GM18511 (cell line): ENCODE data around the gene PRKN.

ENCODE experiments used
- ATAC-seq: cut with Tn5 transposase; IDR thresholded peaks from one replicate; pipeline ENCODE4 v1.9.1; 2021; ENCODE audit warnings: mild to moderate bottlenecking, moderate library complexity; ENCODE audit not compliant: unreplicated experiment

PRKN gene

DNA sequence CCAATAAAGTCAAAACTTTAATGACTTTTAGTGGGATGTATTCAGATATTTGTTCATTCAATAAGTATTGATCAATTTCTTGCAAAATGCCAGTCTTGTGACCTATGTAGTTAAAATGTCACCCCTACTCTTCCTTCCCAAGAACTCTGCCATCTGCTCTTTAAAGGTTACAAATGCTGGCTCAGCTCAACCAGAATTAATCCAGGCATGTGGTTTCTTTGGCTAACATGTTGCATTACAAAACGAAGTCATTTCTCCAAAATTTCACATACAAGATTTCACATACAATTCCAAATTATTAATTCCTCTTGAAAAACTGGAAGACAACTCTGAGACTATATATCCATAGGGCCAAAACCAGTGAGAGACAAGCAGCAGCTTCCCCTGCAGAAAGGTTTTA is 395.7 kb downstream of the PRKN start:
- no peak for ATAC-seq

DNA sequence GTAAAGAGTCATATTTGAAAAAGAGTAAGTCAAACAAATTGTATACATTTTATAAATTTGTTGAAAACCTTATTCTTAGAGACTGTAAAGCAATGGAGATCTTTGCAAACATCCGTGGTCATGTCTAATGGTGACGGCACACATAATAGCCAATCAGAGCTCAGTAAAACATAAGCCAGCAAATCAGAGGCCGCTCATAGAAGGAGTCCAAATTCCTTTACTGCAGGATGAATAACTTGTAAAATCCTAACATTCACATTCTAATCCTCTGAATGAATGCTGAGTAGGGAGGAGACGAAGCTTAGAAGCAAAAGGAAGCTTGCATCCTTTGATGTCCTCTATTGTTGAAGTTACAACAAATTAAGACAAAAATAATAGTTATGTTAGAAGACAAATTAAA is 401.7 kb downstream of the PRKN start:
- no peak for ATAC-seq

DNA sequence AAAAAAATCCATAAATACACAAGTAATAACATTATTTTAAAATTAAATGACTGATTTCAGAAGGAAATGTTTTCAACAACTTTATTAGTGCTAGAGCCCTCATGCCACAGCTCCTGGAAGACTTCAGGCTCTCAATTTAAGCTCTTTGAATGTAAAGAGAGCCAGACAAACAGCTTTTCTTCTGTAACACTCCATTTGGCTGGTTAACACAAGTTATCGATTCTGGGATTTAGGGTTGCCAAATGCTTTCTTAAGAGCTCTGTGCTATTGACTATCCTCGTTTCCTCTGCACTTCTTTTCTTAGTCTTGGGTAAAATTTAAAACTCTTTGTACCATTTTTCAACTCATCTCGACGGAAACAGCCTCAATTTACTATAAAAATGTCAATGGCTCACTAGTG is 402.5 kb downstream of the PRKN start:
- ATAC-seq, result no peak

DNA sequence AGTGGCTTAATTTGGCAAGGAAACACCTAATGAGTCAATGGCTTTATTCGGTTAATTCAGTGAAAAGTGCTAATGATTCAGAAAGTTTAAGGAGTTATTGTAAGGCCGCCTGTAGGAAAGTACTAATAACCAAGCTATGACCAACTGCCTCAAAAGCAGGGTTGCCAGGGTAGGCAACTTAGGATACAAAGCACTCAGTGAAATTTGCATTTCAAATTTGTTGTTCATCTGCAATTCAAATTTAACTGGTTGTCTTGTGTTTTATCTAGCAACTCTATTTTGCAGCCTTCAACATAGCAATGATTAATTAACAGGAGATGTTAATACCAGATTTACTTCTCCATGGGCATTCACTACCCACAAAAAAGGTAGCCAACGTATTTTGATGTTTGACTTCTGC is 412.3 kb downstream of the PRKN start:
- ATAC-seq, result no peak

DNA sequence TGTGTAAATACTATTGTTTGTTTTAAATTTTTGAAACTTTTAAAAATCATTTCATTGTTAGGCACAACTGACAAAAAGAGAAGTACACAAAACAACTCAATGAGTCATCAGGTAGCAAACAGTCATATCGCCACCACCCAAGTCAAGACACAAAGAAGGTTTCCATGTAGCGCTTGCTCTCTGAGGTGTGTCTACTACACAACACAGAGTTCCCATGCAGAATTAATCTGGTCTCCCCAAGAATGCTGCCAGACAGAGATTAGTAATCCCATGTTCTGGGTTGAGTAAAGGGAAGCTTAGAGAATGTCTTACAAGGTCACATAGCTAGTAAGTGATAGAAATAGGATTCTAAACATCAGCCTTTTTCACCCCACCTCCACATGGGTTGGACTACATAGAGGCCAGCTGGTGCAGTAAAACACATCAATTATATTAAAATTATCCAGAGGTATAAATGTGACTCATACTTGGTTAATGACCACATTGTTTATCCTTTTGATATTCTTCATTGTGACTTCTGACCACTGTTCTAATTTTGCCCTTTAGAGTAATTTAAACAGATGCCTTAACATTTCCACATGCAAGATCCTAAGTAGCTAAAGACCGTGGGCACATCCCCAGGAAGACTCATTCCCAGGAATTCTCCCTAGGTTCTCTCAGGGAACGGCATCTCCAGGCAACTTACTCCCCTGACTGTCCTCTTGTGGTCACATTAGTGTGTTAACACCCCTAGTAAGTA is 413.5 kb downstream of the PRKN start:
- no peak for ATAC-seq

DNA sequence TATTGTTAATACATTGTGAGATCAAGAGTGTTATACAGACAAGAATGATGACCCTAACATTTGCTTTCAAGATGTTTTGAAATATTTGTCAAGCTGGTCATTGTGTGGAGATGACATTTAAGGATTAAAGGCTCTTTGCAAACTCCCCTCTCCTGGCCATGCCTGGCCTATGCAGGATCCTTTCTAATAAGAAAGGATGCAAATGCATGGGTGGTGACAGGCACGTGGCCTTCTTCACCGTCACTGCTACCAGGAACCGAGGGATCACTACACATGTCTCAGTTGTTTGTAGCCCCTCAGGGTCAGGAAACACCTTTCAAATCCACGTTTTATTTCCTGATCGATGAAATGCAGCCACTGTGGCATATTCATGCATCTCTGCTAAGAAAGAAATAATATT is 419.7 kb downstream of the PRKN start:
- no peak for ATAC-seq

DNA sequence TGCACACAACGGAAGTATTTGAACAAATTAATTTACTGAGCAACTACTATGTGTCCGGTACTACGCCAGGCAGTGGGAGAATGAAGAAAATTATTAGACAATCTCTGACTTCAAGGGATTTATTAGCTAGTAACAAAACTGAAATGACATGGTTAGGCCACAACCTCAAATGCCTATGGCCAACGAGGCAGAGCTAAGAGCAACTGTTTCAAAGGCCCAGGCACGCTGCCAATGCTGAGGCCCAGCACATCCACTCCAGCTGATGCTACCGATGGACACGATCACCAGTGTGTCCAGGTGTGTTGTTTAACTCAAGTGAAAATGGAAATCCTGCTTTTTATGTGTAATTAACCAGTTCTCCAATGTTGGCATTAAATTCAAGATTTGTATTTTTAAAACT is 420.9 kb downstream of the PRKN start:
- no peak for ATAC-seq

DNA sequence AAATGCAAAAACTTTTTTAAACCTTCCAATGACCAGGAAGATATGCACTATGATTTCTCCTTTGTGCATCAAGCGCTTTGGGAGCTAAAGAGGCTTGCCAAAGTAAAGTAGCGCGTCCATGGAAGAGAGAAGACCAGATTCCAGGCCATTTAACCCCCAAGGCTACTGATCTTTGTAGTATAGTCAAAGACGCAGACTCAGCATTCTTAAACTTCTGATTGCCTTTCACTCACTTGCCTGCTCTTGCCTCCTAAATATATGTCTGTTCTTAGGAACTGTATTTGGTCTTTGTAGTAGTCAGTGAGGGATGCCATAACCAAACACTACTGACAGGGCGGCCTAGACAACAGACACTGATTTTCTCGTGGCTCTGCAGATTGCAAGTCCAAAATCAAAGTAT is 426.4 kb downstream of the PRKN start:
- ATAC-seq, result no peak

DNA sequence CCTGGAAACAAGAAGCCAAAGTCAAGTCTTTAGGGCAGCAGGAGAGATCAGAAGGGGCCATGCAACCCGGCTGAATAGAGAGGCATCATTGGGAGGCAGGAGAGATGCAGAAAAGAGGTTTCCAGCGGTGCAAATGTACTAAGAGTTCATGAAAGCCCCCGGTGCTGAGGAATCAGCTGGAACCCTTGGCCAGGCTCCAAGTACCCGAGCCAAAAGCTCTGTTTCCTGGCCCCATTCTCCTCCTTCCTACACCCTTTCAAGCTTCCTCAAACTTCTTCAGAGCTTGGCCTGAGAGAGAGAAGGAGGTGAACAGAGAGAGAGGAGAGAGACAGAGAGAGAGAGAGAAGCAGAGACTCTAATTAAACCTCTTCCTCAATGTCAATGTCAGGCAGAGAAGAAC is 433.5 kb downstream of the PRKN start:
- ATAC-seq, result no peak

DNA sequence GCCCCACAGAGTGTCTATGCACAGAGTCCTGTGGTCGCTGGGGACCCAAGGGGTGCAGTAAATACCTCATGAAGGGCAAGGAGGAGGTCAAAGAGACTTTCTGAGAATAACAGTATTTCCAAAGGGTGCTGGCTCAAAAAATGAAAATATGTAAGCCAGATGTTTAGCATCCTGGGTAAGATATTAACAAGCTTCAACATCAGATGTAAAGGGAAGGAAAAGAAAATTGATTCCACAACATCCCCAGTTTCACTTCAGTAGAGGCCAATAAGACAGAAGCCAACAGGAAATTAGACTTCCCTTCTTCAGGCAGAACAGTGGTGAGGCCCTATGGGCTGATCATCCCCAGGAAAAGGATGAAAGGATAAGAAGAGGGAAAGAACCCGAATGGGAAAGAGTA is 434.7 kb downstream of the PRKN start:
- ATAC-seq, result no peak

DNA sequence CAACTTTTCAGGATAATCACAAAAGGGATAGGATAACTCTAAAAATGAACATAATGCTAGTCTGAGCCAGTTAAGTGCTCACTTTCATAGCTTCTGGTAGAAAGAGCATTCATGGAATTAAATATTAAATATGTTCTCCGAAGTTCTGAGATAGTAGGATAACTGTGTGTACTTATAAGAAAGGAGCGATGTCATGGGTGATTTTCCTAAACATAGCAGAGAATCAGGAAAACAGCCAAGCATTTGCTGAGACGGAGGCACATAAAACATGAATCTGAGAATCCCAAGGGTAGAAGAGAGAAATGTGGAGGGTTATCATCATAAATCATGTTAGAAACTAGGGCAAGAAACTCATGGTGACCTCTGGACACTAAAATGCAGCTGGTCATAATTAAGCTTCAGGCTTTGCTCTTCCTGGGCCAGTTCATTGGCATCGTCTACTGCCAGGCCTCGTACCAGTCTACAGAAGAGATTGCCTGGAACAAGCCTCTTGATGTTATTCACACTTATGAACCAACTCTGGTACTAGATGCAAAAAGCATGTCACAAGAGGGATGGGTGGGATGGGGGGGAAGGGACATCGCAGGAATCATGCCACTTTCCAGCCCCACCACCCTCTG is 436.6 kb downstream of the PRKN start:
- ATAC-seq, result no peak

DNA sequence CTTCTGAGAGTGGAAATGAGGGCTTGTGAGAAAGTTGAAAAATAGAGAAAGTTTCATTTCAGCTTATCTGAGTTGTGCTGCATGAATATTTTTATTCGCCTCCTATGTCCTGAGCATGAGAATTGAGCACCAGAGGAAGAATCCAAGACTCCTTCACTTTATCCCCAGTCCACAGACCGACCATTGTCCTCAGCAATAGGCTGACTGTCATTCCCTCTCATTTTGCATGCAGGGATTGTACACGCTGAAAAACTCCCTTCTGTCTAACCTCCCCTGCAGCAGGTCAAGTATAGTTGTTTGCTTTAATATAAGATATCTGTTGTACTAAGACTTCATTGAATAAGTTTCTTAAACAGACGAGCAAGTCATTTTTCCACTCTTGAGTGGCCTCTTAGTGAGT is 437.6 kb downstream of the PRKN start:
- no peak for ATAC-seq

DNA sequence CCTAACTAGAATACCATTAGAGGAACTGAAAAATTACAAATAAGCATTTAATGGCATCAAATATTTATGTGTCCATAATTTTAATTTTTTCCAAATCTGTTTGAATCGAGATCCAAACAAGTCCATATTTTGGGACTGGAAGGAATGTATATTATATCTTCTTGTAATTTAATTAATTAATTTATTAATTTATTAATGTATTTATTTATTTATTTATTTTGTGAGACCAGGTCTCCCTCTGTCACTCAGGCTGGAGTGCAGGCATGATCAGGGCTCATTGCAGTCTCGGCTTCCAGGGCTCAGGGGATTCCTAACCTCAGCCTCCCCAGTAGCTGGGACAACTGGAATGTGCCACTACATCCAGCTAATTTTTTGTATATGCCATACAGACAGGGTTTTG is 453.6 kb downstream of the PRKN start:
- ATAC-seq, result no peak

DNA sequence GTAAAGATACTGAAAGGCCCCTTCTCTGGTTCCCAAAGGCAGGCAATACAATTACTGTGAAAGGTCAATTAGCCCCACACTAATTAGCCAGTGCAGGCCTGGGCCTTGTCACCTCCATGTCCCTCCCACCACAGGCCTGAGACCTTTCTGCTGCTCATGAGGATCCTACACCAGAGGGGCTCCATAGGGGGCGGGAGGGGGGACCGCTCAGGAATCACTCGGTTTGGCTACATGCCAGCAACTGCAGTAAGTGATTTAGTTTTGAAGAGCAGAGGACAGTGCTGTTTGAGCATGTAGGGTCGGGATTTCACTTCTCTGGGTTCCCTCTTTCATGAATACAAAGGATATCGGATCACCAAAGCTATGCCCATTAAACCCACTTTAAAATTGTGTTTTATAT is 455.6 kb downstream of the PRKN start:
- ATAC-seq, result no peak

DNA sequence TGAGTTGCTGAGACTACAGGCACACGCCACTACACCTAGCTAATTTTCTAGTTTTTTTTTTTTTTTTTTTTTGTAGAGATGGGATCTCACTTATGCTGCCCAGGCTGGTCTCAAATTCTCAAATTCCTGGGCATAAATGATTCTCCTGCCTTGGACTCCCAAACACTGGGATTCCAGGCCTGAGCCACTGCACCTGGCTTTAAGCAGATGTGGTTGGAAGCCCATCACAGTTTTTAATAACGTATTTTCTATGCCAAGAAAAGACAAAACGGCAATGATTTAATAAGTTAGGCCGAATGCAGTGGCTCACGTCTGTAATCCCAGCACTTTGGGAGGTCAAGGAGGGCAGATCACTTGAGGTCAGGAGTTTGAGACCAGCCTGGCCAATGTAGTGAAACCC is 456.6 kb downstream of the PRKN start:
- ATAC-seq, result no peak

DNA sequence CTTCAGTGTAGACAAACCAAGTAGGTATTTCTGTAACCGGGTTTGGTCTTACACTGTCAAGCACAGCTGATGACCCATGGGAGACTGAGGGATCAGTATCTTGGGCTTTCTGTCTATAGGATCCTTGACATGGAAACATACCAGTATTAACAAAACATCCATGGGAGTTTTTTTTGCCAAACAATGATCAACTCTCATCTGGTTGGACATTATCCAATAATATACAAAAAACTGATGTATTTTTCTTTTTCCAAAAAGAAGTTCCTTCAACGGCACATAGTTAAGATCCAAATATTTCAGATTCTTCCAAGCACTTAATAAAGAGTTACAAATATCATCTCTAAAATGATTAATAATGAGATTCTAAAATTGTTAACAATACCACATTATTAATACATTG is 459.9 kb downstream of the PRKN start:
- ATAC-seq, result no peak

DNA sequence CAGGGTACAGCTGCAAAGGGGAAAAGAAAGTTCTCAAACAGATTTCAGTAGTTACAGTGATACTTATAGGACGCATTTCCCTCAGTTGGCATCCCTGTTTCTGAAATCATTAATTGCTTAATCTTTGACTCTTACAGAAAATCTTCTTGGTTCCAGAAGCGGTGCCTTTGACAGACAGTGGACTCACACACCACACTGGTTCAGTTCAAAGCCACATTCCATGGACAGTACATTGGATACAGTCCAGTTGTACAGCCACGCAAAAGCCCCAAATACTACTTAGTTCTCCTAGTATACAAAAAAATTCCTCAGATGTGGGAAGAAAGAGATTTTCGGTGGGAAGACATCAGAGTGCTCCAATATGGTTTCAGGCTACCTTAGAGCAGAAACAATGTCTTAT is 460.4 kb downstream of the PRKN start:
- ATAC-seq, result no peak

DNA sequence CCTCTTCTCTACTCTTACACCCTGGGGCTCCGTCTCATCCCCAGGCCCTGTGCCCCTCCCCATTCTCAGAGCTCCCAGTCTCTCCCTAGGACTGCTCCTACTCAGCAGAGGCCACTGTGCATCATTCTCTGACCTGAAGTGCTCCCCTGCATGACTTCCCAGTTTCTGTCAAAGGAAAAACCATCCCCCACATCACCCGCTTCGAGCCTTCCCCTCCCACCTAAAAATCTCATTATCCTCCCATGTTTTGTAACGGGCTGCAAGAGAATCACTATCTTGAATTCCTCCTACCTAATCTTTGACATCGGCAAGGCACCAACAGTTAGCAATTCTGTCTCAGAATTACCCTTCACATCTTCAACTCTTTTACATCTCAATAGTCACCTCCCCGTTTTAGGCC is 463.0 kb downstream of the PRKN start:
- ATAC-seq, result no peak

DNA sequence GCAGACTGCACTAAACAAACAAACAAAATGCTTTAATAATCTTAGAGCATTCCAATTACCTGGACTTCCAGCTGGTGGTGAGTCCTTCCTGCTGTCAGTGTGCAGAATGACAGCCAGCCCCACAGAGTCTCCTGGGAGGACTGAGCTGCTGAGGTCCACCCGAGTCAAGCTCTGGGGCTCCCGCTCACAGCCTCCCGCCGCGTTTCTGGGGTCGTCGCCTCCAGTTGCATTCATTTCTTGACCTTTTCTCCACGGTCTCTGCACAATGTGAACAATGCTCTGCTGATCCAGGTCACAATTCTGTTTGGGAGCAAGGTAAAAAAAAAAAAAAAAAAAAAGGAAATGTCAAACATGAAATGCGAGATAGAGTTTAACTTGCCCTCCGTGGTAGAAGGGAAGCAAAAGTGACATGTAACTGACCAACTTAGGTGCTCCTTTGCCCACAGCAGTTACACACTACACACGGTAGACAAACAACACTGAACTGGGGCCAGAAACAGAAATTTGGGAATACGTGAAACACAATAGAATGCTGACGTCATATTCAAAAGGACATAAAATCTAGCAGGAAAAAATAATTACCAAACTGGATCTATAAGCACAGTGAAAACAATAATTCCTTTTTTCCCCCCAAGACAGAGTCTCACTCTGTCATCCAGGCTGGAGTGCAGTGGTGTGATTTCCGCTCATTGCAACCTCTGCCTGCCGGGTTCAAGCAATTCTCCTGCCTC is 464.9 kb downstream of the PRKN start:
- no peak for ATAC-seq

DNA sequence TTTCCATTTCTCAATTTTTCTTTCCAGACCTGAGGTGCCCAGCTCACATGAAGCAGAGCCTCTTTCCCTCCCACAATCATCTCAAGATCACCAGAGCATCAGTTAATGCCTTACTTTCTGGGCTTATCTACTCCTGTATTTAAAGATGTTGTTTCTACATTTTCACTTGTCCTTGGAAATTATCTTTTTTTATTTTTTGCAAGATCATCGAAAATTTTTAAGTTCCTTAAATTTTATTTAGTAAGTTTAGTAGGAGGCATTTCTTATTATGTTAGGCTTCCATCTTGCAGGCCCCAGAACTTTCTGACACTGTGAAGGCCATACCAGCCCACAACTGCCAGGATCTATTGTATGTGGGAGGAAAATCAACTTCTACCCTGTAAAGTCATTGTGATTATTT is 466.0 kb downstream of the PRKN start:
- no peak for ATAC-seq

DNA sequence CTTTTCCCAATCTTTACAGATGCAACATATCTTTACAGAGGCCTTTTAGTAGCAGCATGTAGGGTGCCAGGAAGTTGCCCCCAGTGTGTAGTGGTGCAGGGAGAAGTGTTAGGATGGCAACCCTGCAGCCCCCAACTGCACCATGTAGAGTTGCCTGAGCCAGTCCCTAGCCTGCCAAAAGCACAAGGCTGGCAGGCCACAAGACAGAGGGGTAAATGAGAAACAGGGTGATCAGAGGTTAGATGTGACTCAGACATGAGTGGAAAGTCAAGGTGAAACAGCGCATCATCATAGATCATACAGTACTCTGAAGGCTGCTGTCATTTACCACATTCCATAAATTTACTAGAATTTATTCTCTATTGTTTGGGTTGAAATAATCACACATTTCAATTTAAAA is 467.5 kb downstream of the PRKN start:
- no peak for ATAC-seq

DNA sequence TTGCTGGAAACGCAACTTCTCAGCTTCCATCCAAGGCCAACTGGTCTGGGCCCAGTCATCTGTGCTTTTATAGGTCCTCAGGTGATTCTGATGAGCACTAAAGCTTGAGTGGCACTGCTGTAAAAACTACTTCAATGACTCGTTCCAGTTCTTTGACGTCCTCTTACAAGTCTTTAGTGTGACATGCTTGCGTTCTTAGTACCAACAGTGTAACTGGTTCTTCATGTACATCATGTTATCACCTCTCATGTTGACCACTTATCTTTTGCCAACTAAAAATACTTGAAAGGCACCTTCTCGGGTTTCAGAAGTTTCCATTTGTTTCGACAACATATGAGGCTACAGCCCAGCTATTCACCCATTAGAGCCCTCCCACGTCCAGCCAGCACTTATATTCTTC is 468.9 kb downstream of the PRKN start:
- ATAC-seq, result no peak
